HEK293T (cell line): ENCODE measurements around the gene GPRC5A.

Source experiments
- ARNT ChIP-seq: fragments of 450-650 bp; IDR thresholded peaks from 2 replicates; pipeline ENCODE4 v1.6.1; 2017; ENCODE audit warnings: mild to moderate bottlenecking
- FOXA1 ChIP-seq: fragments of 450-650 bp; IDR thresholded peaks from 2 replicates; pipeline ENCODE4 v1.6.1; 2016; ENCODE audit warnings: mild to moderate bottlenecking
- FOXK2 ChIP-seq: fragments of 450-650 bp; IDR thresholded peaks from 2 replicates; pipeline ENCODE4 v1.6.1; 2016; ENCODE audit warnings: mild to moderate bottlenecking
- FOXM1 ChIP-seq: fragments of 450-650 bp; IDR thresholded peaks from 2 replicates; pipeline ENCODE4 v1.6.1; 2017; ENCODE audit warnings: mild to moderate bottlenecking, borderline replicate concordance
- LEF1 ChIP-seq: fragments of 450-650 bp; IDR thresholded peaks from 2 replicates; pipeline ENCODE4 v1.6.1; 2017; ENCODE audit warnings: mild to moderate bottlenecking, borderline replicate concordance
- TARDBP ChIP-seq: fragments of 450-650 bp; IDR thresholded peaks from 2 replicates; pipeline ENCODE4 v1.6.1; 2016
- ZNF384 ChIP-seq: fragments of 450-650 bp; IDR thresholded peaks from 2 replicates; pipeline ENCODE4 v1.6.1; 2016

- no peak for TF ChIP-seq TARDBP
- no peak for TF ChIP-seq FOXK2
- no peak for TF ChIP-seq ARNT
- TF ChIP-seq ZNF384 = no peak
- TF ChIP-seq FOXA1 = no peak
- no peak for TF ChIP-seq LEF1
- TF ChIP-seq FOXM1 = no peak
These were observed 63.7 kb downstream of the GPRC5A start for GRCh38 chr12:12954878-12955625.
